SK-N-SH treated with all-trans-retinoic acid at 6 μM for 48 hours (cell line): ENCODE data around the gene KIAA0825.

Experiments used
- ATAC-seq: fragments of 200-7000 bp; cut with Tn5 transposase; 3 replicates; pipeline ENCODE4 v1.9.1; 2020; ENCODE audit warnings: mild to moderate bottlenecking, moderate library complexity
- ARNTL ChIP-seq: fragments of 450-650 bp; formaldehyde crosslinking; IDR thresholded peaks from 2 replicates; pipeline ENCODE4 v1.5.0; 2020; ENCODE audit warnings: low read depth, mild to moderate bottlenecking, moderate library complexity, borderline replicate concordance
- BACH2 ChIP-seq: fragments of 250-450 bp; sonication (Bioruptor Pico); IDR thresholded peaks from 2 replicates; pipeline ENCODE4 v1.9.0; 2021; ENCODE audit warnings: mild to moderate bottlenecking, borderline replicate concordance
- CSDC2 ChIP-seq: fragments of 250-450 bp; sonication (Bioruptor Pico); IDR thresholded peaks from 2 replicates; pipeline ENCODE4 v1.5.0; 2020; ENCODE audit warnings: mild to moderate bottlenecking, moderate library complexity
- CSRNP3 ChIP-seq: fragments of 250-450 bp; sonication (Bioruptor Pico); IDR thresholded peaks from 2 replicates; pipeline ENCODE4 v1.5.1; 2021; ENCODE audit warnings: mild to moderate bottlenecking, moderate library complexity
- ESRRG ChIP-seq: fragments of 250-450 bp; sonication (Bioruptor Pico); IDR thresholded peaks from 2 replicates; pipeline ENCODE4 v1.6.1; 2021; ENCODE audit warnings: mild to moderate bottlenecking
- ISL1 ChIP-seq: fragments of 250-450 bp; sonication (Bioruptor Pico); IDR thresholded peaks from 2 replicates; pipeline ENCODE4 v2.1.2; 2022; ENCODE audit warnings: mild to moderate bottlenecking, moderate library complexity
- PPARA ChIP-seq: fragments of 250-450 bp; sonication (Bioruptor Pico); IDR thresholded peaks from 2 replicates; pipeline ENCODE4 v1.5.0; 2020; ENCODE audit warnings: mild to moderate bottlenecking, borderline replicate concordance
- RARB ChIP-seq: fragments of 250-450 bp; sonication (Bioruptor Pico); IDR thresholded peaks from 2 replicates; pipeline ENCODE4 v1.8.0; 2021; ENCODE audit warnings: mild to moderate bottlenecking, moderate library complexity
- SNAI2 ChIP-seq: fragments of 250-450 bp; sonication (Bioruptor Pico); IDR thresholded peaks from 2 replicates; pipeline ENCODE4 v1.5.0; 2020; ENCODE audit warnings: mild to moderate bottlenecking, moderate library complexity
- TCF4 ChIP-seq: fragments of 250-450 bp; sonication (Bioruptor Pico); IDR thresholded peaks from 2 replicates; pipeline ENCODE4 v1.8.0; 2021; ENCODE audit warnings: mild to moderate bottlenecking, moderate library complexity, borderline replicate concordance
- TOX ChIP-seq: fragments of 250-450 bp; sonication (Bioruptor Pico); IDR thresholded peaks from 2 replicates; pipeline ENCODE4 v1.8.0; 2021; ENCODE audit warnings: mild to moderate bottlenecking, moderate library complexity, borderline replicate concordance
- TSHZ2 ChIP-seq: fragments of 250-450 bp; sonication (Bioruptor Pico); IDR thresholded peaks from 2 replicates; pipeline ENCODE4 v1.5.0; 2020; ENCODE audit warnings: mild to moderate bottlenecking, moderate library complexity
- ZC3H10 ChIP-seq: fragments of 250-450 bp; sonication (Bioruptor Pico); IDR thresholded peaks from 2 replicates; pipeline ENCODE4 v1.5.1; 2021; ENCODE audit warnings: mild to moderate bottlenecking, moderate library complexity
- ZFP3 ChIP-seq: fragments of 250-450 bp; sonication (Bioruptor Pico); IDR thresholded peaks from 2 replicates; pipeline ENCODE4 v1.5.0; 2020; ENCODE audit warnings: mild to moderate bottlenecking, moderate library complexity
- ZFP30 ChIP-seq: fragments of 450-650 bp; formaldehyde crosslinking; IDR thresholded peaks from 2 replicates; pipeline ENCODE4 v1.5.0; 2022; ENCODE audit warnings: mild to moderate bottlenecking, moderate library complexity
- ZNF565 ChIP-seq: fragments of 450-650 bp; formaldehyde crosslinking; conservative IDR thresholded peaks from 2 replicates; pipeline ENCODE4 v1.5.0; 2020; ENCODE audit warnings: low read depth, mild to moderate bottlenecking, moderate library complexity
- ZNF70 ChIP-seq: fragments of 450-650 bp; formaldehyde crosslinking; IDR thresholded peaks from 2 replicates; pipeline ENCODE4 v1.5.0; 2020; ENCODE audit warnings: mild to moderate bottlenecking, moderate library complexity
- ZNF8 ChIP-seq: fragments of 450-650 bp; formaldehyde crosslinking; IDR thresholded peaks from 2 replicates; pipeline ENCODE4 v1.5.0; 2020; ENCODE audit warnings: mild to moderate bottlenecking, moderate library complexity
- TF ChIP-seq, protein P1 (sequence below): fragments of 250-450 bp; sonication (Bioruptor Pico); IDR thresholded peaks from 2 replicates; pipeline ENCODE4 v1.8.0; 2021; ENCODE audit warnings: low read depth, mild to moderate bottlenecking, moderate library complexity, borderline replicate concordance

The KIAA0825 gene

DNA sequence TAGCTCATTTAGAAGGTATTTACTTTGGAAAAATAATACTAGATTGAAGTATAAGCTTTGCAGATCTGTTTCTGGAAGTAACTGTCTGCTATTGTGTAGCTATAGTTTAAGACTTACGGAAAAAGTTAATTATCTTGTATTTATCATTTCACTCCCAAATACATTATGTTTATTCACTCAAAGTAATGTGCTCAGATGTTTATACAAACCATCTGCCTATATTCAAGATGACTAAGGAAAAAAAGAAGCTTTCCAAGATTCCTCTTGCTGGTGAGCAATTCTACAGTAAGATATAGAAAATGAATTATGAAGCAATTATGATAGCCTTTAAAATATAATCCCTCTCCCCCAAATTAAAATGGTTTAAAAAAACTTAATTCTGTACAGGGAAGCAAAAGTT lies 137.9 kb downstream of the KIAA0825 start:
- ATAC-seq, result no peak
- TF ChIP-seq CSRNP3 (CRISPR knock-in tag) (no peak), BACH2 (CRISPR knock-in tag) (no peak), RARB (no peak), ARNTL (no peak), ISL1 (CRISPR knock-in tag) (no peak), ZFP3 (no peak), ZNF565 (CRISPR knock-in tag) (no peak)
- TF ChIP-seq, all 23 proteins: peak for 0

GRCh38 chr5:94473936-94474335 lies 144.5 kb downstream of the KIAA0825 start:
- TF ChIP-seq RARB, result no peak
- TF ChIP-seq ARNTL, result no peak
- ATAC-seq, result no peak

GRCh38 chr5:94471521-94471920 lies 146.9 kb downstream of the KIAA0825 start:
- ATAC-seq, result peak; percentile 71
- TF ChIP-seq CSDC2 (no peak), ZC3H10 (CRISPR knock-in tag) (peak; percentile 70; the same call in 1 of the 2 replicates), TOX (CRISPR knock-in tag) (peak; percentile 89; the same call in 1 of the 2 replicates), TCF4 (CRISPR knock-in tag) (peak; percentile 60; the same call in 1 of the 2 replicates), SNAI2 (CRISPR knock-in tag) (no peak), ISL1 (CRISPR knock-in tag) (peak; percentile 65), TSHZ2 (CRISPR knock-in tag) (peak; percentile 87; the same call in 1 of the 2 replicates)

GRCh38 chr5:94470802-94471201 lies 147.6 kb downstream of the KIAA0825 start:
- ATAC-seq, result peak; percentile 48
- 0 out of 2 replicates have a peak, but pooled peaks have one; percentile 31 for TF ChIP-seq ESRRG
- 0 out of 2 replicates have a peak, but pooled peaks have one; percentile 31 for TF ChIP-seq BACH2 (CRISPR knock-in tag)
- peak; percentile 74 for TF ChIP-seq TSHZ2 (CRISPR knock-in tag)
- no peak for TF ChIP-seq ZFP30 (CRISPR knock-in tag)
- peak; percentile 91 for TF ChIP-seq TCF4 (CRISPR knock-in tag)
- TF ChIP-seq ZNF8 (CRISPR knock-in tag), result 0 out of 2 replicates have a peak, but pooled peaks have one; percentile 14
- TF ChIP-seq CSRNP3 (CRISPR knock-in tag), result no peak
- TF ChIP-seq ZFP3, result no peak
- TF ChIP-seq PPARA, result 0 out of 2 replicates have a peak, but pooled peaks have one; percentile 49
- TF ChIP-seq, all 23 proteins: peak for 6

DNA sequence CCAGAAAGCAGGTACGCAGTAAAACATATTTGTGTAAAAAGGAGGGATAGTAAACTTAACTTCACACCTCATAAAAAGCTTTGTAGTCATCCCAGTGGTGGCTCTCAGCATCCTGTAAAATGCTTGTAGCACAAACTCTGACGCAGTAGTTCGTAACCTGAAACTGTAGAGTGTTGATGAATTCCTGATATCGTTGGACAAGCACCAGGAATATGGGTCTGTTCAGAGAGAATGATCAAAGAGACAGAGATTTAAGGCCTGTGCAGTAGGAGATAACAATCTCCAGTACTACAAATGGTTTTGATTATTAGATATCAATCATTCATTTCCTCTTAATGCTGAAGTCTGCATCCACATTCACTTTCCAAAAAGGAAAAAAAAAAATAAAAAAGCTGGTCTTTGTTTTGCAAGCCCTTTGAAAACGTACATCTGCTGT lies 148.5 kb downstream of the KIAA0825 start:
- ATAC-seq, result peak; percentile 89
- TF ChIP-seq TOX (CRISPR knock-in tag), result peak; percentile 97
- TF ChIP-seq ZNF8 (CRISPR knock-in tag), result 0 out of 2 replicates have a peak, but pooled peaks have one; percentile 8
- no peak for TF ChIP-seq ZNF70 (CRISPR knock-in tag)
- TF ChIP-seq, protein P1, sequence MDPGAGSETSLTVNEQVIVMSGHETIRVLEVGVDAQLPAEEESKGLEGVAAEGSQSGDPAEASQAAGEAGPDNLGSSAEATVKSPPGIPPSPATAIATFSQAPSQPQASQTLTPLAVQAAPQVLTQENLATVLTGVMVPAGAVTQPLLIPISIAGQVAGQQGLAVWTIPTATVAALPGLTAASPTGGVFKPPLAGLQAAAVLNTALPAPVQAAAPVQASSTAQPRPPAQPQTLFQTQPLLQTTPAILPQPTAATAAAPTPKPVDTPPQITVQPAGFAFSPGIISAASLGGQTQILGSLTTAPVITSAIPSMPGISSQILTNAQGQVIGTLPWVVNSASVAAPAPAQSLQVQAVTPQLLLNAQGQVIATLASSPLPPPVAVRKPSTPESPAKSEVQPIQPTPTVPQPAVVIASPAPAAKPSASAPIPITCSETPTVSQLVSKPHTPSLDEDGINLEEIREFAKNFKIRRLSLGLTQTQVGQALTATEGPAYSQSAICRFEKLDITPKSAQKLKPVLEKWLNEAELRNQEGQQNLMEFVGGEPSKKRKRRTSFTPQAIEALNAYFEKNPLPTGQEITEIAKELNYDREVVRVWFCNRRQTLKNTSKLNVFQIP (CRISPR knock-in tag), result 0 out of 2 replicates have a peak, but pooled peaks have one; percentile 48
- peak; percentile 100 for TF ChIP-seq TSHZ2 (CRISPR knock-in tag)
